MCF 10A (cell line): ENCODE results near the gene GIMAP5. TPM values are rescaled to one million over a fixed set of nuclear protein-coding genes. Genes with fewer than 3 reads are reported as not detected.

Experiments used
- BruUV-seq: library from RNA; stranded (reverse); fragments of 400-500 nt; replicated peaks from 2 replicates; lab custom pipeline; 2021; lab: Mats Ljungman, UMichigan
- CTCF ChIA-PET: fragments of 300-600 bp; sonication (Branson Sonifier 250); formaldehyde crosslinking; extraction: SDS; loops from one replicate; lab custom pipeline; 2021; ENCODE audit warnings: antibody characterized with exemption, inconsistent platforms; lab: Yijun Ruan, JAX
- POLR2A ChIA-PET: fragments of 300-600, 350-650 bp; sonication (Branson Sonifier 250); formaldehyde crosslinking; extraction: SDS; loops from one replicate; lab custom pipeline; 2020; ENCODE audit warnings: antibody characterized with exemption, inconsistent platforms; lab: Yijun Ruan, JAX
- DNase-seq: peaks from one replicate; pipeline ENCODE4 v3.0.0-alpha.2; 2018; ENCODE audit not compliant: unreplicated experiment
- H3K27ac Mint-ChIP-seq: one replicate; pipeline ENCODE4 v1.8.0; 2022; ENCODE audit warnings: mild to moderate bottlenecking, low read depth, mixed read lengths; ENCODE audit not compliant: unreplicated experiment
- H3K27me3 Mint-ChIP-seq: one replicate; pipeline ENCODE4 v1.8.0; 2022; ENCODE audit warnings: mixed read lengths; ENCODE audit not compliant: insufficient read depth, unreplicated experiment
- H3K36me3 Mint-ChIP-seq: one replicate; pipeline ENCODE4 v1.8.0; 2022; ENCODE audit warnings: mild to moderate bottlenecking, moderate library complexity, mixed read lengths; ENCODE audit not compliant: insufficient read depth, unreplicated experiment
- H3K4me1 Mint-ChIP-seq: one replicate; pipeline ENCODE4 v1.8.0; 2022; ENCODE audit warnings: mixed read lengths; ENCODE audit not compliant: insufficient read depth, unreplicated experiment
- H3K4me3 Mint-ChIP-seq: one replicate; pipeline ENCODE4 v1.8.0; 2022; ENCODE audit warnings: mild to moderate bottlenecking, moderate library complexity, mixed read lengths; ENCODE audit not compliant: unreplicated experiment
- H3K9me3 Mint-ChIP-seq: one replicate; pipeline ENCODE4 v1.8.0; 2022; ENCODE audit warnings: mixed read lengths; ENCODE audit not compliant: unreplicated experiment
- intact Hi-C: fragments of 100-400 bp; cut with micrococcal nuclease; formaldehyde crosslinking; loops from 2 replicates; pipeline ENCODE4 v1.14.1; 2022
- total RNA-seq: library from RNA; stranded (reverse); gene quantifications from 2 replicates; pipeline ENCODE4 v1.2.3, GENCODE V29; 2022
- TF ChIP-seq, protein P1 (sequence below): fragments of 200-600 bp; IDR thresholded peaks from one replicate; pipeline ENCODE4 v1.8.0; 2022; ENCODE audit warnings: antibody characterized with exemption, mild to moderate bottlenecking; ENCODE audit not compliant: unreplicated experiment

Gene GIMAP5
- total RNA-seq, 1 experiment from 2014 or later = not detected

GRCh38 chr7:150717814-150718420, 19.3 kb upstream of the GIMAP5 start:
- DNase-seq = no peak
- ChIA-PET CTCF (interaction anchor here (0.9 kb wide), 1 partner anchor 269 kb away, joined by 3 read pairs; no protein-coding TSS in a partner anchor), POLR2A (interaction anchor here (0.6 kb wide), 1 partner anchor 1788 kb away, joined by 3 read pairs; no protein-coding TSS in a partner anchor)
- TF ChIP-seq, protein P1, sequence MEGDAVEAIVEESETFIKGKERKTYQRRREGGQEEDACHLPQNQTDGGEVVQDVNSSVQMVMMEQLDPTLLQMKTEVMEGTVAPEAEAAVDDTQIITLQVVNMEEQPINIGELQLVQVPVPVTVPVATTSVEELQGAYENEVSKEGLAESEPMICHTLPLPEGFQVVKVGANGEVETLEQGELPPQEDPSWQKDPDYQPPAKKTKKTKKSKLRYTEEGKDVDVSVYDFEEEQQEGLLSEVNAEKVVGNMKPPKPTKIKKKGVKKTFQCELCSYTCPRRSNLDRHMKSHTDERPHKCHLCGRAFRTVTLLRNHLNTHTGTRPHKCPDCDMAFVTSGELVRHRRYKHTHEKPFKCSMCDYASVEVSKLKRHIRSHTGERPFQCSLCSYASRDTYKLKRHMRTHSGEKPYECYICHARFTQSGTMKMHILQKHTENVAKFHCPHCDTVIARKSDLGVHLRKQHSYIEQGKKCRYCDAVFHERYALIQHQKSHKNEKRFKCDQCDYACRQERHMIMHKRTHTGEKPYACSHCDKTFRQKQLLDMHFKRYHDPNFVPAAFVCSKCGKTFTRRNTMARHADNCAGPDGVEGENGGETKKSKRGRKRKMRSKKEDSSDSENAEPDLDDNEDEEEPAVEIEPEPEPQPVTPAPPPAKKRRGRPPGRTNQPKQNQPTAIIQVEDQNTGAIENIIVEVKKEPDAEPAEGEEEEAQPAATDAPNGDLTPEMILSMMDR = no peak
- no peak overlapping the region for H3K27ac Mint-ChIP-seq
- no TSS peak for BruUV-seq
- H3K9me3 Mint-ChIP-seq = no peaks in the 10 kb centered on the region
- H3K36me3 Mint-ChIP-seq = no peaks in the 10 kb centered on the region
- intact Hi-C loops = no loop called here
- H3K4me1 Mint-ChIP-seq = no peaks in the 10 kb centered on the region
- peaks cover 20% of the 10 kb centered on the region for H3K27me3 Mint-ChIP-seq
- H3K4me3 Mint-ChIP-seq = no peak overlapping the region

DNA sequence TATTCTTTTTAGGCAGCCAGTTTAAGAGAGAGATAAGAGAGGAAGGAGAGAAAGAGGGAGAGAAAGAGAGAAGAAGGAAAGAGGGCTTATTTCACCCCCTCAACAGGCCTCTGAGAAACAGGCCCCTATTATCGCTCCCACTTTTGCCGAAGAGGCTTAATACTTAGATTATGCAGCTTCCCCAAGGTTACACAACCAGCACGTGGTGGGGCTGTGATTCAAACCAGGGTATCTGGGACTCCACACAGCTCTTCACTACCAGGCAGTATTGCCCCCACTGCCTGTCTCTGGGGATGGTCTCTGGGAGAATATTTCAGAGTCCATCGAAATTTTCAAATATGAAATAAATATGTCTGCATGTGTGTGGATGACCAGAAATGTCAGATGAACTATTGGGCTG, 17.8 kb upstream of the GIMAP5 start:
- H3K27me3 Mint-ChIP-seq = peaks cover 20% of the 10 kb centered on the region
- no peaks in the 10 kb centered on the region for H3K36me3 Mint-ChIP-seq
- no peak overlapping the region for H3K4me3 Mint-ChIP-seq
- ChIA-PET CTCF (no interaction called here), POLR2A (no interaction called here)
- no peak overlapping the region for H3K27ac Mint-ChIP-seq
- H3K4me1 Mint-ChIP-seq = no peaks in the 10 kb centered on the region
- TF ChIP-seq, protein P1 = no peak
- DNase-seq = no peak
- no TSS peak for BruUV-seq
- H3K9me3 Mint-ChIP-seq = no peaks in the 10 kb centered on the region
- intact Hi-C loops = no loop called here

DNA sequence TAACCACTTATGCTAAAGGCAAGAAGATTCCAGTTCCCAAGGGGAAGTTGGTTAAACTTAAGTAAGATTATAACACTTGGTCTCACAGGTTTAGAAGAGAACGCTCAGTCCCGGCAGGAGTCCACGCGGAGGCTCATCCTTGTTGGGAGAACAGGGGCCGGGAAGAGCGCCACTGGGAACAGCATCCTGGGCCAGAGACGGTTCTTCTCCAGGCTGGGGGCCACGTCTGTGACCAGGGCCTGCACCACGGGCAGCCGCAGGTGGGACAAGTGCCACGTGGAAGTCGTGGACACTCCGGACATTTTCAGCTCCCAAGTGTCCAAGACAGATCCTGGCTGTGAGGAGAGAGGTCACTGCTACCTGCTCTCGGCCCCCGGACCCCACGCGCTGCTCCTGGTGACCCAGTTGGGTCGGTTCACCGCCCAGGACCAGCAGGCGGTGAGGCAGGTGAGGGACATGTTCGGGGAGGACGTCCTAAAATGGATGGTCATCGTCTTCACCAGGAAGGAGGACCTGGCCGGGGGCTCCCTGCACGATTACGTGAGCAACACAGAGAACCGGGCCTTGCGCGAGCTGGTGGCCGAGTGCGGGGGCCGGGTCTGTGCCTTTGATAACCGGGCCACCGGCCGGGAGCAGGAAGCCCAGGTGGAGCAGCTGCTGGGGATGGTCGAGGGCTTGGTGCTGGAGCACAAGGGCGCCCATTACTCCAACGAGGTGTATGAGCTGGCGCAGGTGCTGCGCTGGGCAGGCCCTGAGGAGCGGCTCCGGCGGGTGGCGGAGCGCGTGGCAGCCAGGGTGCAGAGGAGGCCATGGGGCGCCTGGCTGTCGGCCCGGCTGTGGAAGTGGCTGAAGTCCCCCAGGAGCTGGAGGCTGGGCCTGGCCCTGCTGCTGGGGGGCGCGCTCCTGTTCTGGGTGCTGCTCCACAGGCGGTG, 17.0 kb upstream of the GIMAP5 start:
- peaks cover 20% of the 10 kb centered on the region for H3K27me3 Mint-ChIP-seq
- no peaks in the 10 kb centered on the region for H3K36me3 Mint-ChIP-seq
- intact Hi-C loops = no loop called here
- no peaks in the 10 kb centered on the region for H3K4me1 Mint-ChIP-seq
- no peak overlapping the region for H3K27ac Mint-ChIP-seq
- no peak overlapping the region for H3K4me3 Mint-ChIP-seq
- no peaks in the 10 kb centered on the region for H3K9me3 Mint-ChIP-seq
- DNase-seq = no peak
- BruUV-seq = no TSS peak
- TF ChIP-seq, protein P1 = no peak
- ChIA-PET POLR2A (no interaction called here), CTCF (no interaction called here)

DNA sequence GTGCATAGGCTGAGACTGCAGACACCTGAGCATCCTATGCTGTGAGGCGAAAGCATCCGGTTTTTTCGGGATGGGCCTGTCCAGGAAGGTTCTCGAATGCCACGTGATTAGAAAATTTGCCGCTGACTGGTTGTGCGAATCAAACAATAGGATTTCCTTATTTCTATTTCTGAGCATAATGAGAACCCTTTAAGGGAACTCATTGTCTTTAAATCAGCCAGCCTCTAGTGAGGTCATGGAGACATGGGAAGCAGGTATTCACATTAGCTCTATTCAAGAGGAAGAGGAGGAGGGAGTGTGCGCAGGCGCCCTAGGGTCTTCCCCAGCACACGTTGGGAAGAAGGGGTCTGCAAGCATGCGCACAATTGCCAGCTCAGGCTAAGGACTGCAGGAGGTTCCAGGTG, 15.2 kb upstream of the GIMAP5 start:
- TF ChIP-seq, protein P1 = no peak
- Mint-ChIP-seq H3K36me3 (no peaks in the 10 kb centered on the region), H3K4me1 (no peaks in the 10 kb centered on the region), H3K27ac (no peak overlapping the region), H3K9me3 (no peaks in the 10 kb centered on the region), H3K27me3 (peaks cover 31% of the 10 kb centered on the region), H3K4me3 (no peak overlapping the region)
- no TSS peak for BruUV-seq
- ChIA-PET CTCF (interaction anchor here (0.6 kb wide), 1 partner anchor 74 kb away, joined by 4 read pairs; no protein-coding TSS in a partner anchor), POLR2A (interaction anchor here (0.7 kb wide), 1 partner anchor 61 kb away, joined by 4 read pairs; no protein-coding TSS in a partner anchor)
- DNase-seq = no peak
- intact Hi-C loops = no loop called here
